NCI-H82 (cell line): ENCODE results near the gene LUC7L3.

Experiments used
- DNase-seq: peaks from one replicate; lab custom pipeline; 2025; lab: John Stamatoyannopoulos, UW

The LUC7L3 gene

DNA sequence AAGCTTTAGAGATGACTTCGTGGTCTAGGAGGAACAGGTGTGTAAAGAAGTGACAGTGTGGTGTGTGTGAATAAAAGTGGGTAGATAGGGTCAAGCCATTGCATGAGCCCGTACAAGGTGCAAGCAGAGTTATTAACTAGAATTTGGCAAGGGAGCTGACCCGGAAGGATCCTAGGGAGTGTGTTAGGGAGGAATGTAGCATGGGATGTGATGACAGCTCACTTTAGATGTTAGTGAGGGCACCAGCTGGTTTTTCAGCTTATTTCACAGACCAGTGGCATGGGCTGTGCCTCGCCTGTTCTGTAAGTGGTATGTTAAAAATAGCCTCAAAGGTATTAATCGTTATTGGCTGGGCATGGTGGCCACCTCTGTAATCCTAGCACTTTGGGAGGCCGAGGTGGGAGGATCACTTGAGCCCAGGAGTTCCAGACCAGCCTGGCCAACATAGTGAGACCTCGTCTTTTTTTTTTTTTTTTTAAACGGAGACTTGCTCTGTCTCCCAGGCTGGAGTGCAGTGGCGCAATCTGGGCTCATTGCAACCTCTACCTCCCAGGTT lies 39.7 kb downstream of the LUC7L3 start:
- no peak for DNase-seq

- DNase-seq = no peak
These were observed 42.8 kb downstream of the LUC7L3 start for GRCh38 chr17:50762177-50762576.

GRCh38 chr17:50763716-50764475 lies 44.5 kb downstream of the LUC7L3 start:
- peak; percentile 49 for DNase-seq

GRCh38 chr17:50764734-50765149 lies 45.3 kb downstream of the LUC7L3 start:
- peak; percentile 58 for DNase-seq

GRCh38 chr17:50765454-50766221 lies 46.2 kb downstream of the LUC7L3 start:
- no peak for DNase-seq

DNA sequence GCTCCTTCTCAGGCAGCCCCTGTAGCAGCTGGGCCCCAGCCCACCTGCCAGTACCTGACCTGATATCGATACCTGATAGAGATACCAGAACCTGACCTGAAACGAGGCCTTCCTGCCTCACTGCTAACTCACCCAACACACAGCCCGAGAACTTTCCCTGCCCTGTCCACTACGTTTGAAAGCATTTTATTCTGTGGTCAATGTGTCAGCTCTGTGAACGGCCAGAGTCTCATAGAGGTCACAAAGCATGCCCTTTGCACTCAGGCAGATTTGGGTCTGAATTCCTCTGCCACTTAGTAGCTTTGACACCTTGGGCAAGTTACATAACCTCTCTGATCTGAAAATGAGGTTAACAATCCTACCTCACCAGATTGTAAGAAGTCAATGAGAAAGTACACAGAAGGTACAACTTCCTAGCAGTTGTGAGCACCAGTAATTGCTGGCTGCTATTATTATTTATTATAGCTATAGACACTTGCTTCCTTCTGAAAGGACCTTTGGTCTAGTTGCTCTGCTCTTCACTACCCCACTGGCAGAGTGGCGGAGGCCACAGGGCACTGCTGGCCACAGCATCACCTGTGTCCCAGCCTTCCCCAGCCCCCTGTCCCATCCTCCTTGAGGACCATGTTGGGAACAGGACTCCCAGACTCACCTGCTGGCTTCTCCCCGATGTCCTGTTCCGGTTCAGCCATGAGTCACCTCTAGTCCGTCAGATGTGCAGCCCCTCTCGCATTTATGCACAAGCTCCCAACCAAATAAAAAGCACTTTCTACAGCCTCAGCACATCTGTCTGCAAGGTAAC lies 47.0 kb downstream of the LUC7L3 start:
- DNase-seq = no peak

GRCh38 chr17:50767030-50767429 lies 47.6 kb downstream of the LUC7L3 start:
- no peak for DNase-seq

DNA sequence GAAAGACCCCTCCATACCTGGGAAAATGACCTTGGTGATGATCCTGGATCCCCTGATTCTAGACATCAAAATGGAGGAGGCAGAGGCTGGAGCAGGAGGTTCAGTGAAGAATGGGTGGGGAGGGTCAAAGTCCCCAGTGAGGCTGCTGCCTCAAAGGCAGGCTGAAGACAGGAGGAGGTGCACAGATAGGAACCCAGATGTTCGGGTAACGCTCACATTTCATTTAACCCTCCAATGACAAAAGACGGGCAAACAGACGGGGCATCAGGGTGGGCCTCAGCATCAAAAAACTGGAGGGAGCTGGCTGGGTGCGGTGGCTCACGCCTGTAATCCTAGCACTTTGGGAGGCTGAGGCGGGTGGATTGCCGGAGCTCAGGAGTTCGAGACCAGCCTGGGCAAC lies 48.0 kb downstream of the LUC7L3 start, which contains the start of gene ANKRD40CL:
Gene ANKRD40CL (minus strand): TSS at position 73 of the 400 bp plus-strand sequence. CDS start 605 bp downstream, outside the sequence.
- no peak for DNase-seq

DNA sequence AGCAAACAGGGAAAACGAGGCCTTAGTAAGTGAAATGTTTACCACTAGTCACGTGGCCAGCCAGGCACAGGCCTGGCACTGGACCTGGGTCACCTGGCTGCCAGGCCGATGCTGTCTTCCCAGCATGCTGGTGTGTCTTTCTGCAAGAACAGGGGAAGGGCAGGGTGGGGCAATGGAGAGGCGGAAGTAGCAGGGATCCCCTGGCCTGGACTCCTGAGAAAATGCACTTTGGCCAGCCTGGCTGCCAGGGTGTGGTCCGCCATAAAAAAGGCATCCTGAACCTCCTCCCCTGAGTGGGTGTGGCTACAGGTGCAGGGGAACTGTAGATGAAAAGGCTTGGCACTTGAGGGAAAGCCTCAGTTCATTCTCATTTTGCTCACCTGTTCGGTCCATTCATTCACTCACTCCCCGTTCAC lies 49.0 kb downstream of the LUC7L3 start:
- no peak for DNase-seq

- DNase-seq = no peak
These were observed 50.5 kb downstream of the LUC7L3 start for GRCh38 chr17:50769884-50770283.

- no peak for DNase-seq
These were observed 50.9 kb downstream of the LUC7L3 start for GRCh38 chr17:50770346-50770745.

DNA sequence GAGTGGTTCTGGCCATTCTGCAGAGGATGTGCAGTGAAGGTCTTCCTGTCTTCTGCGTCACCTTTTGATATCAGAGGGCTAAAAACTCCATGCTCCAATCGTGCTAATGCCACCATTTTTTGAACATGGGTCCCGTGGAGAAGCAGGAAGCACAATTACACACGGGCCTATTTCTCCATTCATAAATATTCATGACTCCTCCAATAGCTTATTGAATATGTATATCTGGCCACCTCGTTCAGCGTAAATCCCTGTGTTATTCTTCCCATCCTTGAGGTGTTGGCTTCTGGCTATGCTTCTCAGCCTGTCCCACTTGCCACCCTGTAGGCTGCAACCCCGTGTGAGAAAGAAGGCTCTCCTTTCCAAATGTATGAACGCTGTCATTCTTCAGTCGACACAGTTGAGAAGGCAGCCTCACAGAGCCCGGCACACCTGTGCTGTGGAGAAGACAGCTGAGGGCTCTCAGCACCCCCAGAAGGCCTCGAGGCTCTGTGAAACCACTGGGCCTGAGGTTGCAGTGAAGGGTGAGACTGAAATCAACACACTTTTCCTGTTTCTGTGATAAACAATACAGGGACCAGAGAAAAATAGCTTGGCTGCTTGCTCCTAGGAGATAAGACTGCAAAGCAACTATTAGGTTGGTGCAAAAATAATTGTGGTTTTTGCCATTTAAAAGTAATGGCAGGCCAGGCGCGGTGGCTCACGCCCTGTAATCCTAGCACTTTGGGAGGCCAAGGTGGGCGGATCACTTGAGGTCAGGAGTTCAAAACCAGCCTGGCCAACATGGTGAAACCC lies 52.8 kb downstream of the LUC7L3 start:
- no peak for DNase-seq

GRCh38 chr17:50774225-50774803 lies 54.9 kb downstream of the LUC7L3 start:
- DNase-seq = no peak

GRCh38 chr17:50775926-50776325 lies 56.5 kb downstream of the LUC7L3 start:
- no peak for DNase-seq

GRCh38 chr17:50778471-50778870 lies 59.1 kb downstream of the LUC7L3 start:
- DNase-seq = no peak

DNA sequence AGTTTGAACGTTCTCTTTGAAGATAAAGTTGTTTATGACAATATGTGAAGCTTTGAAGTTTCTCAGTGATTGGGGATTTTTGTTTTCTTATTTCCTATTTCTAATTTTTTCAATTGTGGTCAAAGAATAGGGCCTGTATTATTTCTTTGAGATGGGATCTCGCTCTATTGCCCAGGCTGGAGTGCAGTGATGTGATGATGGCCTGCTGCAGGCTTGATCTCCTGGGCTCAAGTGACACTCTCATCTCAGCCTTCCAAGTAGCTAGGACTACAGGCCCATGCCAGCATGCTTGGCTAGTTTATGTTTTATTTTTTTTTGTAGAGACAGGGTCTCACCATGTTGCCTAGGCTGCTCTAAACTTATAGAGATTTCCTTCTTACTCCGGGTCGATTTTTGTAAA lies 59.6 kb downstream of the LUC7L3 start:
- DNase-seq = no peak

- no peak for DNase-seq
These were observed 60.4 kb downstream of the LUC7L3 start for GRCh38 chr17:50779747-50780353.

- DNase-seq = no peak
These were observed 61.8 kb downstream of the LUC7L3 start for GRCh38 chr17:50781167-50781566.

DNA sequence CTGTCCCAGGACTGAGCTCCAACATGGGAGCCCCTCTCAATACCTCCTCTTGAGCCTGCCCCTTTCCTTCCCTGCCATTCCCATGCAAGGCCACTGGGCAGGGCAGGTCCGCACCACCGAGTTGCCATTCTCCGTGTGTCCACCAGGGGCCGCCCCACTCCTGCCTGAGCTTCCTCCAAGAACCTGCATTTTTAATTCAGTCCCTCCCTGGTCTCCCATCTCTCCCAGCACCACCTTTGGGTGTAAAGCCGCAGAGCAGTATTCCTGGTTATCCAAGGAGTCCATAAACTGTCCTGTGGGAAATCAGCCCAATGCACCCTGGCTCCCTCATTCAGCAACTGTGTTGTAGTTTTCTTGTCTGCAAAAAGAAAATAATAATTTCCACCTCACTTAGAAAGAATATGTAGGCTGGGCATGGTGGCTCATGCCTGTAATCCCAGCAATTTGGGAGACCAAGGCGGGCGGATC lies 63.8 kb downstream of the LUC7L3 start:
- DNase-seq = peak; percentile 96

GRCh38 chr17:50783905-50784304 lies 64.5 kb downstream of the LUC7L3 start:
- DNase-seq = no peak
